ENCODE data around the gene ITGA2B. TPM values are rescaled to one million over a fixed set of nuclear protein-coding genes. Genes with fewer than 3 reads are reported as not detected.

Gene ITGA2B
- total and polyA plus RNA-seq, 10 of the 15 experiments (the other 5 are each of a cell fraction or from before 2014, with no cell fraction given): 0.04 to 0.51 (median 0.21) TPM; not detected in 1

DNA sequence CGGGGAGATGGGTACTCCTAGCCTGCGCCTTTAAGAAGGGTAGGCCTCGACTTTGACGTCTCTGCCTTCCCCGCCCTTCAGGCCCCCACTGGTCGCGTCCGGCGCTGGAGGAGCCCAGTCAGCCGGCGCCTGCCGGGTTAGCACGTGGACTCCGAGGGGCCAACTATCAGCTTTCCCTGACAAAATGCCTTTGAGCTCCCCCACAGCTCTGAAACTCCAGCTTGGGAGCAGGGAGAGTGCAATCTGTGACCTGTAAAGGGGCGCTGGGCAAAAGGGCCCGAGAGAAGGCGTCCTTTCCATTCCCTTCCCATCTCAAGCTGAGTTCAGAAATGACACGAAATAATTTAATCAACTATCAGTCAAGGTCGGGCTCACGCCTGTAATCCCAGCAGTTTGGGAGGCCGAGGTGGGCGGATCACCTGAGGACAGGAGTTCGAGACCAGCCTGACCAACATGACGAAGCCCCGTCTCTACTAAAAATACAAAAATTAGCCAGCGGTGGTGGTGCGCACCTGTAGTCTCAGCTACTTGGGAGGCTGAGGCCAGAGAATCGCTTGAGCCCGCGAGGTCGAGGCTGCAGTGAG, 62.5 kb downstream of the ITGA2B start (continued):
- TF ChIP-seq, protein P1, sequence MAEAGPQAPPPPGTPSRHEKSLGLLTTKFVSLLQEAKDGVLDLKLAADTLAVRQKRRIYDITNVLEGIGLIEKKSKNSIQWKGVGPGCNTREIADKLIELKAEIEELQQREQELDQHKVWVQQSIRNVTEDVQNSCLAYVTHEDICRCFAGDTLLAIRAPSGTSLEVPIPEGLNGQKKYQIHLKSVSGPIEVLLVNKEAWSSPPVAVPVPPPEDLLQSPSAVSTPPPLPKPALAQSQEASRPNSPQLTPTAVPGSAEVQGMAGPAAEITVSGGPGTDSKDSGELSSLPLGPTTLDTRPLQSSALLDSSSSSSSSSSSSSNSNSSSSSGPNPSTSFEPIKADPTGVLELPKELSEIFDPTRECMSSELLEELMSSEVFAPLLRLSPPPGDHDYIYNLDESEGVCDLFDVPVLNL (IDR thresholded peaks at IDR 0.05; ENCODE audit: low read depth, low read length): no peak
- TF ChIP-seq KLF5 (IDR thresholded peaks at IDR 0.05; ENCODE audit: partially characterized antibody) (no peak), ASH2L (IDR thresholded peaks at IDR 0.05; ENCODE audit: borderline replicate concordance, low read depth) (no peak), SREBF2 (IDR thresholded peaks at IDR 0.05; ENCODE audit: low read length) (no peak), ZNF24 (IDR thresholded peaks at IDR 0.05) (no peak), CHD4 (IDR thresholded peaks at IDR 0.05) (no peak), BMI1 (IDR thresholded peaks at IDR 0.05; ENCODE audit: borderline replicate concordance) (no peak), ZZZ3 (IDR thresholded peaks at IDR 0.05; ENCODE audit: control insufficient read depth, insufficient read length, low read depth) (no peak), POU2F2 (IDR thresholded peaks at IDR 0.05; ENCODE audit: borderline replicate concordance, low read depth, low read length) (no peak), KDM1A (IDR thresholded peaks at IDR 0.05; ENCODE audit: borderline replicate concordance) (no peak), RB1 (IDR thresholded peaks at IDR 0.05; ENCODE audit: borderline replicate concordance) (0 out of 2 replicates have a peak, but pooled peaks have one; percentile 31), CBX5 (IDR thresholded peaks at IDR 0.05; ENCODE audit: low read depth) (no peak), SUPT20H (IDR thresholded peaks at IDR 0.05; ENCODE audit: borderline replicate concordance, control insufficient read depth, low read depth, low read length) (no peak), NFYB (IDR thresholded peaks at IDR 0.05; ENCODE audit: insufficient read depth, low read depth, low read length) (peak; percentile 81), RELA (IDR thresholded peaks at IDR 0.05; ENCODE audit: borderline replicate concordance, partially characterized antibody) (peak; percentile 20), NFYA (IDR thresholded peaks at IDR 0.05; ENCODE audit: borderline replicate concordance, low read depth, low read length) (no peak), NFXL1 (IDR thresholded peaks at IDR 0.05; ENCODE audit: borderline replicate concordance) (no peak), SPI1 (IDR thresholded peaks at IDR 0.05; ENCODE audit: borderline replicate concordance, insufficient read depth, low read depth, low read length) (no peak), MTA3 (IDR thresholded peaks at IDR 0.05; ENCODE audit: borderline replicate concordance, low read length) (no peak), ZNF274 (IDR thresholded peaks at IDR 0.05; ENCODE audit: insufficient read depth, insufficient read length) (no peak)
- TF ChIP-seq, protein P2, sequence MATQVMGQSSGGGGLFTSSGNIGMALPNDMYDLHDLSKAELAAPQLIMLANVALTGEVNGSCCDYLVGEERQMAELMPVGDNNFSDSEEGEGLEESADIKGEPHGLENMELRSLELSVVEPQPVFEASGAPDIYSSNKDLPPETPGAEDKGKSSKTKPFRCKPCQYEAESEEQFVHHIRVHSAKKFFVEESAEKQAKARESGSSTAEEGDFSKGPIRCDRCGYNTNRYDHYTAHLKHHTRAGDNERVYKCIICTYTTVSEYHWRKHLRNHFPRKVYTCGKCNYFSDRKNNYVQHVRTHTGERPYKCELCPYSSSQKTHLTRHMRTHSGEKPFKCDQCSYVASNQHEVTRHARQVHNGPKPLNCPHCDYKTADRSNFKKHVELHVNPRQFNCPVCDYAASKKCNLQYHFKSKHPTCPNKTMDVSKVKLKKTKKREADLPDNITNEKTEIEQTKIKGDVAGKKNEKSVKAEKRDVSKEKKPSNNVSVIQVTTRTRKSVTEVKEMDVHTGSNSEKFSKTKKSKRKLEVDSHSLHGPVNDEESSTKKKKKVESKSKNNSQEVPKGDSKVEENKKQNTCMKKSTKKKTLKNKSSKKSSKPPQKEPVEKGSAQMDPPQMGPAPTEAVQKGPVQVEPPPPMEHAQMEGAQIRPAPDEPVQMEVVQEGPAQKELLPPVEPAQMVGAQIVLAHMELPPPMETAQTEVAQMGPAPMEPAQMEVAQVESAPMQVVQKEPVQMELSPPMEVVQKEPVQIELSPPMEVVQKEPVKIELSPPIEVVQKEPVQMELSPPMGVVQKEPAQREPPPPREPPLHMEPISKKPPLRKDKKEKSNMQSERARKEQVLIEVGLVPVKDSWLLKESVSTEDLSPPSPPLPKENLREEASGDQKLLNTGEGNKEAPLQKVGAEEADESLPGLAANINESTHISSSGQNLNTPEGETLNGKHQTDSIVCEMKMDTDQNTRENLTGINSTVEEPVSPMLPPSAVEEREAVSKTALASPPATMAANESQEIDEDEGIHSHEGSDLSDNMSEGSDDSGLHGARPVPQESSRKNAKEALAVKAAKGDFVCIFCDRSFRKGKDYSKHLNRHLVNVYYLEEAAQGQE (IDR thresholded peaks at IDR 0.05; ENCODE audit: low read depth, low read length): no peak
- TF ChIP-seq, protein P3, sequence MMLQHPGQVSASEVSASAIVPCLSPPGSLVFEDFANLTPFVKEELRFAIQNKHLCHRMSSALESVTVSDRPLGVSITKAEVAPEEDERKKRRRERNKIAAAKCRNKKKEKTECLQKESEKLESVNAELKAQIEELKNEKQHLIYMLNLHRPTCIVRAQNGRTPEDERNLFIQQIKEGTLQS (IDR thresholded peaks at IDR 0.05; ENCODE audit: borderline replicate concordance, extremely low read depth, low read depth, low read length): no peak
- TF ChIP-seq, protein P4, sequence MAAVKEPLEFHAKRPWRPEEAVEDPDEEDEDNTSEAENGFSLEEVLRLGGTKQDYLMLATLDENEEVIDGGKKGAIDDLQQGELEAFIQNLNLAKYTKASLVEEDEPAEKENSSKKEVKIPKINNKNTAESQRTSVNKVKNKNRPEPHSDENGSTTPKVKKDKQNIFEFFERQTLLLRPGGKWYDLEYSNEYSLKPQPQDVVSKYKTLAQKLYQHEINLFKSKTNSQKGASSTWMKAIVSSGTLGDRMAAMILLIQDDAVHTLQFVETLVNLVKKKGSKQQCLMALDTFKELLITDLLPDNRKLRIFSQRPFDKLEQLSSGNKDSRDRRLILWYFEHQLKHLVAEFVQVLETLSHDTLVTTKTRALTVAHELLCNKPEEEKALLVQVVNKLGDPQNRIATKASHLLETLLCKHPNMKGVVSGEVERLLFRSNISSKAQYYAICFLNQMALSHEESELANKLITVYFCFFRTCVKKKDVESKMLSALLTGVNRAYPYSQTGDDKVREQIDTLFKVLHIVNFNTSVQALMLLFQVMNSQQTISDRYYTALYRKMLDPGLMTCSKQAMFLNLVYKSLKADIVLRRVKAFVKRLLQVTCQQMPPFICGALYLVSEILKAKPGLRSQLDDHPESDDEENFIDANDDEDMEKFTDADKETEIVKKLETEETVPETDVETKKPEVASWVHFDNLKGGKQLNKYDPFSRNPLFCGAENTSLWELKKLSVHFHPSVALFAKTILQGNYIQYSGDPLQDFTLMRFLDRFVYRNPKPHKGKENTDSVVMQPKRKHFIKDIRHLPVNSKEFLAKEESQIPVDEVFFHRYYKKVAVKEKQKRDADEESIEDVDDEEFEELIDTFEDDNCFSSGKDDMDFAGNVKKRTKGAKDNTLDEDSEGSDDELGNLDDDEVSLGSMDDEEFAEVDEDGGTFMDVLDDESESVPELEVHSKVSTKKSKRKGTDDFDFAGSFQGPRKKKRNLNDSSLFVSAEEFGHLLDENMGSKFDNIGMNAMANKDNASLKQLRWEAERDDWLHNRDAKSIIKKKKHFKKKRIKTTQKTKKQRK (IDR thresholded peaks at IDR 0.05; ENCODE audit: low read depth, low read length): no peak

Data from GM12878 (cell line).